ENCODE data around the gene SLC9A3. TPM values are rescaled to one million over a fixed set of nuclear protein-coding genes. Genes with fewer than 3 reads are reported as not detected.

The SLC9A3 gene
- total and polyA plus RNA-seq, 12 donors = 0.53 to 1.5 (median 1.0) TPM

DNA sequence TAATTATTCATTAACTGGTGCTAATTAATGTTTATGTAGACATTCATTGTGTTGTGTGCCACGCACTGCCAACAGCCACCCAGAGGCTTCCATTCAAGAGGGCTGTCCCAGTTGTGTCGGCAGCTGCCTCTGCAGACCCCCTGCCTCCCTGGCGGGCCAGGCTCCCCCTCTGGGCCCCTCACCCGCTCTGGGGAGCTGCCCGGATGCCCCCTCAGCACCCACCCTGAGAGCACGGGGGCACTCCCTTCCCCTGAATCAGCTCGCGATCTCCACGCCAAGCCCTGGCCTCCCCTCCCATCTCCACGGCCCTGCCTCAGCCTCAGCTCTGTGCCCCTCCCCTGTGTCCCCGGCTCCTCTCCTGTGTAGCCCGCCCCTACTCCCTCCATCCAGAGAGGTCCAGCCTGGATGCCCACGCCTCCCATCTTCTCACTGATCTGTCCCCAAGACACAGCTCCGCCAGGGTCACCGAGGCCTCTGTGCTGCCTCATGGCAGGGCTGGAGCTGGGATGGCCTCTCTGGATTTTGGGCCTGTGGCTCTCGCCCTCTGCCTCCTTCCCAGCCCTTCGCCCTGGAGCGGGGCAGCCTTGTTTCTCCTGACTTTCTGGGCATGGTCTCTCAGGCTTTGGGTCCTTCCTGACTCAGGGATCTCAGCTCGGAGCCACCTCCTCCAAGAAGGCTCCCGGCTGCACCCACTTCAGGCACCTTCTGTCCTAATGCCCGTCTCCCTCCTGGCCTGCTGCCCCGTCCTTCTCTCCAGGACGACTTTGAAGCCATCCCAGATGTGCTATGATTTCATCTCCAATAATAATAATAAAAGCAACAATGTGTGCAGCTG lies 16.0 kb upstream of the SLC9A3 start:
- TF ChIP-seq, protein P1, sequence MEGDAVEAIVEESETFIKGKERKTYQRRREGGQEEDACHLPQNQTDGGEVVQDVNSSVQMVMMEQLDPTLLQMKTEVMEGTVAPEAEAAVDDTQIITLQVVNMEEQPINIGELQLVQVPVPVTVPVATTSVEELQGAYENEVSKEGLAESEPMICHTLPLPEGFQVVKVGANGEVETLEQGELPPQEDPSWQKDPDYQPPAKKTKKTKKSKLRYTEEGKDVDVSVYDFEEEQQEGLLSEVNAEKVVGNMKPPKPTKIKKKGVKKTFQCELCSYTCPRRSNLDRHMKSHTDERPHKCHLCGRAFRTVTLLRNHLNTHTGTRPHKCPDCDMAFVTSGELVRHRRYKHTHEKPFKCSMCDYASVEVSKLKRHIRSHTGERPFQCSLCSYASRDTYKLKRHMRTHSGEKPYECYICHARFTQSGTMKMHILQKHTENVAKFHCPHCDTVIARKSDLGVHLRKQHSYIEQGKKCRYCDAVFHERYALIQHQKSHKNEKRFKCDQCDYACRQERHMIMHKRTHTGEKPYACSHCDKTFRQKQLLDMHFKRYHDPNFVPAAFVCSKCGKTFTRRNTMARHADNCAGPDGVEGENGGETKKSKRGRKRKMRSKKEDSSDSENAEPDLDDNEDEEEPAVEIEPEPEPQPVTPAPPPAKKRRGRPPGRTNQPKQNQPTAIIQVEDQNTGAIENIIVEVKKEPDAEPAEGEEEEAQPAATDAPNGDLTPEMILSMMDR (IDR thresholded peaks at IDR 0.05) = no peak
- DNase-seq (peak in 1 of 2 donors; percentile 6), ATAC-seq (no peak)
- H3K9me3 ChIP-seq = peaks cover 0 to 3% (median 0%) of the 10 kb centered on the region in 11 donors
- no peak overlapping the region for H3K27ac ChIP-seq
- intact Hi-C loops (cut with DNase I) = no loop called here
- WGBS, 2 donors = 59 to 69% methylated on average over 20 to 23 of the region's 23 CpGs
- H3K27me3 ChIP-seq = peaks cover 2 to 70% (median 56%) of the 10 kb centered on the region in 7 donors
- H3K4me3 ChIP-seq = no peak overlapping the region
- H3K4me1 ChIP-seq = peaks cover 0 to 13% (median 0%) of the 10 kb centered on the region in 9 donors
- no peaks in the 10 kb centered on the region for H3K36me3 ChIP-seq

DNA sequence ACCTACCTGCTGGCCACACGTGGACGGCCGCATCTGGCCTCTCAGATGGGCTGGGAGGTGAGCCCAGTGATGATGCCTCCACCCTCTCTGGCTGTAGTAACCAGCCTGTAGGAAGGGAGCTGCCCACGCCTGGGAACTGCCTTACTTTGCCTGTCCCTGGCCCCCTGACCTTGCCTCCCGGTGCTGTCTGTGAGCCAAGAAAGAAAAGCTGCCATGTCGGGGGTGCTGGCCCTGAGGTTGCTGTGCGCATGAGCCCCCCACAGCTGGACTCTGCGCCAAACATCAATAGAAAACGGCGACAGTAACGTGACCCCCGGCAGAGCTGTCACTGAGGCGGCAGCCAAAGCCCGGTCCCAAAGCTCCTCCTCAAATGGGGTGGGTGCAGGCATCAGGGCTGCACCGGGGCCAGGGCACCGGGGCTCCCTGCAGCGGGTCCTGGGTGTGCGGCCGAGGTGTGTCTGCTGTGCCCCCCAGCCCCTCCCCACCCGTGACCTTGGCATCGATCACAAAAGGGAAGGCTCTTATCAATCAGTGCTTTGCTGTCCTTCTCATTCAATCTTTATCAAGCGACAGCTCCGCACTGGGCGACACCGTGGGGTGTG lies 15.3 kb upstream of the SLC9A3 start:
- DNase-seq (peak in 1 of 2 donors; percentile 4), ATAC-seq (no peak)
- WGBS, 2 donors = 38 to 41% methylated on average over 25 of the region's 25 CpGs
- no peaks in the 10 kb centered on the region for H3K9me3 ChIP-seq
- no peak overlapping the region for H3K27ac ChIP-seq
- TF ChIP-seq, protein P1 (IDR thresholded peaks at IDR 0.05) = no peak
- peaks cover 4 to 77% (median 63%) of the 10 kb centered on the region in 7 donors for H3K27me3 ChIP-seq
- H3K4me1 ChIP-seq = peaks cover 0 to 13% (median 0%) of the 10 kb centered on the region in 9 donors
- H3K36me3 ChIP-seq = no peaks in the 10 kb centered on the region
- H3K4me3 ChIP-seq = no peak overlapping the region
- intact Hi-C loops (cut with DNase I) = no loop called here

DNA sequence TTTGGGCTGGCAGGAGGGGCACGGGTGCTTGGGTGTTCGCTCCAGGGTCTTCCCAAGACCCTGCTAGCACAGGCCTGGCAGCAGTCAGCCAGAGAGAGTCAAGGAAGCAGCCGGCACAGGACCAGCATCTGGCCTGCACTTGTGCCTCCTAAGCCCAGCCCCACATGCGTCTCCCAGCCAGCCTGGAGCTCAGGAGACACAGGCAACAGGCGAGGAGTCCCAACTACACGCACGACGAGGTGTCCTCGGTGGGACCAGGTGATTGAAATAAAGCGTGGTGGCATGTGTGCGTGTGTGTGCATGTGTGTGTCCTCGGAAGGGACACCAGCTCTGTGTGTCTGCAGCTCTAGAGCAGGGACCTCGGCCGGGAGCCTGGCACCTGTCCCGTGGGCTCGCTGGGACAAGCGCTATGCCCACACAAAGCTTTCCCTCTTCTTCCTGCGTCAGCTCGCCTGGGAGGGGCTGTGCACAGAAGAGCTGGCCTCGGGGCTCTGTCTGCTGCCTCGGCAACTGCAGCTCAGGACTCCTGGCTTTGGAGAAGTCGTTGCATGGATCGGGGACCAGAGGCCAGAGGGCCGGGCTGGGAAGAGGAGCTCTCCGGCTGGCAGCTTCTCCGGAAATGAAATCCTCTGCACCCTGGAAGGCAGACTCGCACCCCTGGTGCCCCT lies 14.7 kb upstream of the SLC9A3 start:
- Histone ChIP-seq H3K27ac (no peak overlapping the region), H3K36me3 (no peaks in the 10 kb centered on the region), H3K4me1 (peaks cover 0 to 6% (median 0%) of the 10 kb centered on the region in 9 donors), H3K9me3 (no peaks in the 10 kb centered on the region), H3K27me3 (peaks cover 5 to 83% (median 70%) of the 10 kb centered on the region in 7 donors), H3K4me3 (no peak overlapping the region)
- intact Hi-C loops (cut with DNase I) = no loop called here
- 72% methylated on average over 27 of the region's 27 CpGs for WGBS, 2 donors
- TF ChIP-seq, protein P1 (IDR thresholded peaks at IDR 0.05) = no peak
- ATAC-seq (no peak), DNase-seq (peak in 1 of 2 donors; percentile 5)

DNA sequence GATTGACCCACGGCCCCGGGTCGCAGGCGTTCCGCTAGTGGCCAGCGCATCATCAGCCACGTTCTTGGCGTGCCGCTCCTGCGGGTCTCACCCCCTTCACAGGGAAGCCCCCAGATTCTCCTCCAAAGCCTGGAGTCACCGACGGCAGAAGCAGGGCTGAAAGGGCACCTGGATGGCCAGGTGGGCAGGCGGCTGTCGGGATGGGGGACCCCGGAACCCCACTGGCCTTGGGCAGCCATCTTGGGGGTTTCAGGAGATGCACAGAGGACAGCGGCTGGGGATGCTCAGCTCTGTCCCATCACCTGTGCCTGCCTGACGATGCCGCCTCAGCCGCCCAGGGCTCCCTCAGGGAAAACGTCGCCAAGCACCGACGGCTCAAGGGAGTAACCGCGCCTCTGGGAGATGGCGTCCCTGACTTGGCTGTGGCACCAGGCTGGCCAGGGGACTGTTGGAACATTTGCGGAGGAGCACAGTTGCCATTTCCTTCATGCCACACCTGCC lies 14.1 kb upstream of the SLC9A3 start:
- ATAC-seq (no peak), DNase-seq (peak in 1 of 2 donors; percentile 6)
- Histone ChIP-seq H3K4me3 (no peak overlapping the region), H3K4me1 (peaks cover 0 to under 1% (median 0%) of the 10 kb centered on the region in 9 donors), H3K9me3 (no peaks in the 10 kb centered on the region), H3K36me3 (no peaks in the 10 kb centered on the region), H3K27me3 (peaks cover 11 to 89% (median 76%) of the 10 kb centered on the region in 7 donors), H3K27ac (no peak overlapping the region)
- WGBS, 2 donors = 90 to 92% methylated on average over 27 of the region's 27 CpGs
- TF ChIP-seq, protein P1 (IDR thresholded peaks at IDR 0.05) = no peak
- intact Hi-C loops (cut with DNase I) = no loop called here

Data from heart right ventricle (tissue), 16 donors.